CD4-positive, CD25-positive, alpha-beta regulatory T cell (primary cell): Measurements from ENCODE around the gene NCOA3. TPM values are rescaled to one million over a fixed set of nuclear protein-coding genes. Genes with fewer than 3 reads are reported as not detected.
"Not testable (repeated sequence)": the region's sequence is repeated elsewhere in the genome, so short reads cannot be mapped to it uniquely, and the experiment has no call there.

Source experiments
- ATAC-seq, 2 donors: fragments of 150-1000 bp; cut with Tn5 transposase; one replicate each; pipeline ENCODE4 v1.10.0; 2021; ENCODE audit warnings: low read depth in 2 of 2, moderate number of reproducible peaks in 2 of 2, moderate library complexity in 1 of 2
- DNase-seq, 3 donors: peaks; one replicate each; pipeline versions ENCODE4 v3.0.0 to v3.0.0-alpha.2; 2012 to 2022; ENCODE audit warnings: mixed read lengths in 1 of 3
- H3K27ac ChIP-seq: one replicate; pipeline ENCODE4 v1.7.0; 2013; ENCODE audit warnings: mild to moderate bottlenecking, low read length; ENCODE audit not compliant: insufficient read depth, poor library complexity, severe bottlenecking
- H3K27me3 ChIP-seq: one replicate; pipeline ENCODE4 v1.7.0; 2013; ENCODE audit warnings: low read length; ENCODE audit not compliant: control insufficient read depth, insufficient read depth
- H3K36me3 ChIP-seq: one replicate; pipeline ENCODE4 v1.7.0; 2013; ENCODE audit warnings: mild to moderate bottlenecking, low read length, moderate library complexity; ENCODE audit not compliant: control insufficient read depth, insufficient read depth
- H3K4me1 ChIP-seq: 2 replicates; pipeline ENCODE4 v1.7.0; 2013; ENCODE audit warnings: mild to moderate bottlenecking, low read length; ENCODE audit not compliant: insufficient read depth, control insufficient read depth, poor library complexity, severe bottlenecking
- H3K4me3 ChIP-seq: one replicate; pipeline ENCODE4 v1.7.0; 2013; ENCODE audit warnings: low read depth, mild to moderate bottlenecking, low read length, moderate library complexity
- H3K9me3 ChIP-seq, 2 experiments: 1 replicate in 1 of 2; 2 replicates in 1 of 2; pipeline ENCODE4 v1.7.0; 2013; ENCODE audit warnings: low read length in 2 of 2, mild to moderate bottlenecking in 1 of 2, moderate library complexity in 1 of 2; ENCODE audit not compliant: control insufficient read depth in 2 of 2
- H3K27ac Mint-ChIP-seq, 3 donors: one replicate each; pipeline ENCODE4 v1.8.0; 2020 to 2022; ENCODE audit warnings: mild to moderate bottlenecking in 3 of 3, mixed read lengths in 3 of 3, moderate library complexity in 2 of 3
- H3K27me3 Mint-ChIP-seq: one replicate; pipeline ENCODE4 v1.8.0; 2022; ENCODE audit warnings: mild to moderate bottlenecking, mixed read lengths
- H3K36me3 Mint-ChIP-seq: one replicate; pipeline ENCODE4 v1.8.0; 2020; ENCODE audit warnings: mixed read lengths
- H3K4me1 Mint-ChIP-seq, 4 donors: one replicate each; pipeline ENCODE4 v1.8.0; 2020 to 2022; ENCODE audit warnings: mixed read lengths in 4 of 4, mild to moderate bottlenecking in 1 of 4
- H3K4me3 Mint-ChIP-seq, 4 donors: one replicate each; pipeline ENCODE4 v1.8.0; 2020 to 2022; ENCODE audit warnings: mild to moderate bottlenecking in 4 of 4, mixed read lengths in 4 of 4, moderate library complexity in 3 of 4
- H3K9me3 Mint-ChIP-seq, 7 donors: one replicate each; pipeline ENCODE4 v1.8.0; 2020 to 2022; ENCODE audit warnings: mixed read lengths in 7 of 7, mild to moderate bottlenecking in 3 of 7, moderate library complexity in 2 of 7
- polyA plus RNA-seq, 4 donors: library from polyadenylated mRNA; unstranded; fragments of 300-500 nt; fragmentation: Illumina TruSeq; gene quantifications; one replicate each; pipeline ENCODE4 v1.2.3, GENCODE V29; 2021
- total RNA-seq: library from RNA; stranded (reverse); gene quantifications from one replicate; pipeline ENCODE4 v1.2.3, GENCODE V29; 2022

The NCOA3 gene
- total and polyA plus RNA-seq, 5 donors from 2014 or later, result 21.4 to 86.6 (median 26.0) TPM

DNA sequence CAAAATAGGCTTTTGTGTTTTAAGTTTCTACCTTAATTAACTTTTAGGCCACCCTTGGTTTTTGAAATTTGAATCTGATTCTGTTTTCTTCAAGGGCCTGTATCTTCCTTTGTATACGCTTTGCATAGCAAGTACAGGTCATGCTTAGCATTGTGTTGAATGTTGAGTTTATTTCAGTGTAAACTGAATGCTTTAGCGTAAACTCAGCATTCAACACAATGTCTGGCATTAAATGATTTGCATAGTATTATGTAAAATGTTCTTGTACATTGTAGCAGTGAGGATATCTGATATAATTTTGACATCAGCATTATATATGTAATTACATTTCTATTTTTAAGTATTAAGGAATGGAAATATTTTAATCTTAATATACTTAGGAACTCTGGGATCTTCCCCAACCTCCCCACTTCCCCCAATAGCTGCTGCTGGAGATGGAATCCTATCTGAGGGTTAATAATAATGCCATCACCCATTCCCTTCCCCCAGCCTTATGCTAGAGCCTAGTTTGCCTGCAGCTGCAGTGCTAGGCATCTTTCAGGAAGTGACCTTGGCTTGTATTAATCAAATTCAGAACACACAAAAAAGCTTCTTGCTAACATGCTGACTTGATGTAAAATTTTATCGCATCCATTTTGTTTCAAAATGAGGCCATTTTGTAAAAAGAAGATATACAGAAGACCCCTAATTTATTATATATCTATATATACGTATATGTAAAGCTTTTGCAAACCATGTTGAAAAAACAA lies 73.1 kb downstream of the NCOA3 start:
- peak overlapping the region in 1 of 3 donors; percentile 56 for H3K27ac Mint-ChIP-seq
- peaks cover 22% of the 10 kb centered on the region for H3K36me3 Mint-ChIP-seq
- Histone ChIP-seq H3K4me3 (peak overlapping the region; percentile 64), H3K9me3 (no peaks in the 10 kb centered on the region), H3K4me1 (peaks cover 37% of the 10 kb centered on the region), H3K36me3 (peaks cover 13% of the 10 kb centered on the region), H3K27ac (peak overlapping the region; percentile 9), H3K27me3 (no peaks in the 10 kb centered on the region)
- H3K4me3 Mint-ChIP-seq, result peak overlapping the region in 1 of 4 donors; percentile 43
- peak in 1 of 3 donors; percentile 30 for DNase-seq
- peaks cover 0 to 4% (median 0%) of the 10 kb centered on the region in 7 donors for H3K9me3 Mint-ChIP-seq
- H3K4me1 Mint-ChIP-seq, result peaks cover 58 to 86% (median 73%) of the 10 kb centered on the region in 4 donors
- ATAC-seq, result peak; percentile 45 to 52
- no peaks in the 10 kb centered on the region for H3K27me3 Mint-ChIP-seq

GRCh38 chr20:47576516-47577033 lies 74.9 kb downstream of the NCOA3 start:
- DNase-seq (peak in 1 of 3 donors; percentile 30), ATAC-seq (no peak)
- Mint-ChIP-seq H3K4me1 (peaks cover 56 to 92% (median 79%) of the 10 kb centered on the region in 4 donors), H3K9me3 (peaks cover 0 to 2% (median 0%) of the 10 kb centered on the region in 7 donors), H3K36me3 (peaks cover 14% of the 10 kb centered on the region), H3K4me3 (peak overlapping the region in 3 of 4 donors; percentile 48 to 61 (median 58)), H3K27me3 (no peaks in the 10 kb centered on the region), H3K27ac (peak overlapping the region in 2 of 3 donors; percentile 32 to 57)
- Histone ChIP-seq H3K27ac (peak overlapping the region; percentile 25), H3K4me1 (peaks cover 37% of the 10 kb centered on the region), H3K4me3 (peak overlapping the region; percentile 64), H3K9me3 (no peaks in the 10 kb centered on the region), H3K36me3 (peaks cover under 1% of the 10 kb centered on the region), H3K27me3 (no peaks in the 10 kb centered on the region)

DNA sequence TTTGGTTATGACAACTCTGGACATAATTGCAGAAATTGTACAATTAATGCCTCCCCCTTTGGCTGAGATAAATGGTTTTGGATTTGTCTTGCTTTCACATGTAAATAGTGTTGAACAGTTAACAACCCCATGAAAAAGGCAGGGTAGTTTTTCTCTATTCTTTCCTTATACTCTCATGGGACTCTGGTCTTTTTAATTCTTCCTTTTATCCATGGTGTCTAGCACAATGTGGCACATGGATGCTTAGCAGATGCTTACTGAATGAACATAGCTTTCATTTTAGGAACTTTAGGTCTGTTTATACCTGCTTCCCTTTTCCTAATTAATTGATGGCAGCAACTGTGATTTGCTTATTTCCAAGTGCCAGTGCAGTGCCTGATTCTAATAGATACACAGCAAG lies 75.6 kb downstream of the NCOA3 start:
- H3K27ac Mint-ChIP-seq, result peak overlapping the region in 1 of 3 donors; percentile 15

GRCh38 chr20:47578543-47578942 lies 76.9 kb downstream of the NCOA3 start:
- ATAC-seq (no peak), DNase-seq (no peak)
- Mint-ChIP-seq H3K9me3 (no peaks in the 10 kb centered on the region), H3K27me3 (no peaks in the 10 kb centered on the region), H3K4me1 (peaks cover 50 to 86% (median 72%) of the 10 kb centered on the region in 4 donors), H3K27ac (peak overlapping the region in 2 of 3 donors; percentile 7 to 66), H3K4me3 (no peak overlapping the region), H3K36me3 (peaks cover 12% of the 10 kb centered on the region)
- peaks cover 37% of the 10 kb centered on the region for H3K4me1 ChIP-seq
- H3K27ac ChIP-seq, result no peak overlapping the region
- H3K36me3 ChIP-seq, result peaks cover 3% of the 10 kb centered on the region
- H3K4me3 ChIP-seq, result no peak overlapping the region
- H3K27me3 ChIP-seq, result no peaks in the 10 kb centered on the region
- H3K9me3 ChIP-seq, result no peaks in the 10 kb centered on the region

More for the DNA sequence above, 75.6 kb downstream of the NCOA3 start:
- Histone ChIP-seq H3K9me3 (no peaks in the 10 kb centered on the region), H3K4me3 (peak overlapping the region; percentile 64), H3K27ac (peak overlapping the region; percentile 44), H3K4me1 (peaks cover 37% of the 10 kb centered on the region), H3K36me3 (no peaks in the 10 kb centered on the region), H3K27me3 (no peaks in the 10 kb centered on the region)
- no peak for DNase-seq
- Mint-ChIP-seq H3K27me3 (no peaks in the 10 kb centered on the region), H3K36me3 (peaks cover 8% of the 10 kb centered on the region), H3K4me1 (peaks cover 50 to 92% (median 78%) of the 10 kb centered on the region in 4 donors), H3K9me3 (no peaks in the 10 kb centered on the region), H3K4me3 (peak overlapping the region in 2 of 4 donors; percentile 34 to 79)
- no peak for ATAC-seq

GRCh38 chr20:47580686-47581085 lies 79.0 kb downstream of the NCOA3 start:
- Mint-ChIP-seq H3K27ac (peak overlapping the region in 1 of 3 donors; percentile 67), H3K4me3 (peak overlapping the region in 1 of 4 donors; percentile 55), H3K36me3 (peaks cover 16% of the 10 kb centered on the region), H3K4me1 (peaks cover 40 to 73% (median 61%) of the 10 kb centered on the region in 4 donors)
- H3K27me3 Mint-ChIP-seq, H3K27me3 ChIP-seq, H3K9me3 Mint-ChIP-seq, H3K4me3 ChIP-seq, DNase-seq, H3K27ac ChIP-seq, ATAC-seq, H3K9me3 ChIP-seq: not testable (repeated sequence)
- H3K4me1 ChIP-seq, result peaks cover 18% of the 10 kb centered on the region
- peaks cover 20% of the 10 kb centered on the region for H3K36me3 ChIP-seq

DNA sequence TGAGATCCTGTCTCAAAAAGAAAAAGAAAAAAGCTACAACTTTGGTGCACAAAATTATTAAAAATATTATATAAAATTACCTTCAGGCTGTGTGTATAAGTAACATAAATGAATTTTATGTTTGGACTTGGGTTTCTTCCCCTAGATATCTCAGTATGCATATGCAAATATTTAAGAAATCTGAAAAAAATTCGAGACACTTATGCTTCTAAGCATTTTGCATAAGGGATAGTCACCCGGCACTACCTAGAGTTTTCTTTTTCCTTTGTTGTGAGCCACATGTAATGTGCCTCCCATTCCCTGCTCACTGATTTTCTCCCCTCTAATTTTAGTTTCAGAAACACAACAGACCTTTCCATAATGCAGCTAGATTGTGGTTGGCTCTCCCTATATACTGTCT lies 79.4 kb downstream of the NCOA3 start:
- Mint-ChIP-seq H3K9me3 (no peaks in the 10 kb centered on the region), H3K4me1 (peaks cover 36 to 70% (median 57%) of the 10 kb centered on the region in 4 donors), H3K27me3 (no peaks in the 10 kb centered on the region), H3K36me3 (peaks cover 16% of the 10 kb centered on the region), H3K4me3 (peak overlapping the region in 1 of 4 donors; percentile 7), H3K27ac (peak overlapping the region in 2 of 3 donors; percentile 15 to 88)
- no peak for ATAC-seq
- Histone ChIP-seq H3K36me3 (peaks cover 20% of the 10 kb centered on the region), H3K4me3 (no peak overlapping the region), H3K27ac (no peak overlapping the region), H3K4me1 (peaks cover 14% of the 10 kb centered on the region), H3K9me3 (no peaks in the 10 kb centered on the region), H3K27me3 (no peaks in the 10 kb centered on the region)
- DNase-seq, result no peak

DNA sequence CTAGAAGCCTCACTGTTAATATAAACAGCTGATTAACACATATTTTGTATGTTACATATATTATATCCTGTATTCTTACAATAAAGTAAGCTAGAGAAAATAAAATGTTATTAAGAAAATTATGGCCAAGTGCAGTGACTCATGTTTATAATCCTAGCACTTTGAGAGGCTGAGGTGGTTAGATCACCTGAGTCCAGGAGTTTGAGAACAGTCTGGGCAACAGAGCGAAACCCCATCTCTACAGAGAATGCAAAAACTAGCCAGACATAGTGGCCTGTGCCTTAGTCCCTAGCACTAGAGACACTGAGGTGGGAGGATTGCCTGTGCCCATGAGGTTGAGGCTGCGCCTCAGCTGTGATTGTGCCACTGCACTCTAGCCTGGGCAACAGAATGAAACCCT lies 81.9 kb downstream of the NCOA3 start:
- DNase-seq (no peak), ATAC-seq (no peak)
- H3K9me3 Mint-ChIP-seq, result no peaks in the 10 kb centered on the region
- peaks cover 27 to 60% (median 53%) of the 10 kb centered on the region in 4 donors for H3K4me1 Mint-ChIP-seq
- Histone ChIP-seq H3K27me3 (no peaks in the 10 kb centered on the region), H3K4me1 (no peaks in the 10 kb centered on the region), H3K9me3 (no peaks in the 10 kb centered on the region), H3K27ac (peak overlapping the region; percentile 9), H3K36me3 (peaks cover 29% of the 10 kb centered on the region), H3K4me3 (no peak overlapping the region)
- peak overlapping the region in 2 of 3 donors; percentile 71 to 83 for H3K27ac Mint-ChIP-seq
- H3K27me3 Mint-ChIP-seq, result no peaks in the 10 kb centered on the region
- H3K36me3 Mint-ChIP-seq, result peaks cover 23% of the 10 kb centered on the region
- no peak overlapping the region for H3K4me3 Mint-ChIP-seq
